PFSK-1 (cell line): ENCODE data around the gene MPDZ.

Experiments used
- POLR2AphosphoS5 ChIP-seq: IDR thresholded peaks from 2 replicates; pipeline ENCODE4 v1.6.1; 2012; ENCODE audit warnings: low read depth, mild to moderate bottlenecking, control low read depth, low read length, moderate library complexity
- REST ChIP-seq, 2 experiments: IDR thresholded peaks; 2 replicates each; pipeline versions ENCODE4 v1.6.1 to v1.8.0; 2011 to 2012; ENCODE audit warnings: low read depth in 2 of 2, low read length in 2 of 2, control low read depth in 1 of 2, inconsistent platforms in 1 of 2, mild to moderate bottlenecking in 1 of 2, moderate library complexity in 1 of 2; ENCODE audit not compliant: insufficient read depth in 1 of 2
- SIN3A ChIP-seq: IDR thresholded peaks from 2 replicates; pipeline ENCODE4 v1.6.1; 2012; ENCODE audit warnings: mild to moderate bottlenecking, low read length, moderate library complexity, borderline replicate concordance; ENCODE audit not compliant: insufficient read depth
- TAF1 ChIP-seq: IDR thresholded peaks from 2 replicates; pipeline ENCODE4 v1.6.1; 2012; ENCODE audit warnings: low read length, control low read depth, borderline replicate concordance; ENCODE audit not compliant: insufficient read depth

GRCh38 chr9:13221741-13222140, 57.8 kb downstream of the MPDZ start:
- TF ChIP-seq REST (IDR thresholded peaks at IDR 0.05; ENCODE audit: insufficient read depth in 1 of 2, low read depth in 2 of 2, low read length in 2 of 2) (no peak), SIN3A (no peak), POLR2AphosphoS5 (no peak), TAF1 (no peak)
